GM23248 (cell line): ENCODE data around the gene PEX5. TPM values are rescaled to one million over a fixed set of nuclear protein-coding genes. Genes with fewer than 3 reads are reported as not detected.

Experiments used
- DNase-seq: peaks from one replicate; pipeline ENCODE4 v3.0.0-alpha.2; 2015
- H2AFZ ChIP-seq: fragments of 200-600 bp; sonication (generic); 2 replicates; pipeline ENCODE4 v1.6.1; 2016; ENCODE audit warnings: antibody characterized with exemption
- H3F3A ChIP-seq: fragments of 200-600 bp; sonication (generic); 2 replicates; pipeline ENCODE4 v1.6.1; 2016; ENCODE audit warnings: mild to moderate bottlenecking, antibody characterized with exemption, mixed run types; ENCODE audit not compliant: insufficient read depth
- H3K27ac ChIP-seq: fragments of 200-600 bp; sonication (generic); 2 replicates; pipeline ENCODE4 v1.5.1; 2016; ENCODE audit warnings: mild to moderate bottlenecking
- H3K27me3 ChIP-seq: fragments of 200-600 bp; sonication (generic); replicated peaks from 2 replicates; pipeline ENCODE4 v1.6.1; 2016; ENCODE audit warnings: mild to moderate bottlenecking; ENCODE audit not compliant: insufficient read depth
- H3K36me3 ChIP-seq: fragments of 200-600 bp; sonication (generic); 2 replicates; pipeline ENCODE4 v1.6.1; 2016; ENCODE audit warnings: low read depth, mild to moderate bottlenecking
- H3K4me1 ChIP-seq: fragments of 200-600 bp; sonication (generic); 2 replicates; pipeline ENCODE4 v1.6.1; 2016; ENCODE audit warnings: mild to moderate bottlenecking; ENCODE audit not compliant: insufficient read depth
- H3K4me2 ChIP-seq: fragments of 200-600 bp; sonication (generic); one replicate; pipeline ENCODE4 v1.6.1; 2016; ENCODE audit warnings: mild to moderate bottlenecking; ENCODE audit not compliant: unreplicated experiment
- H3K4me3 ChIP-seq: fragments of 200-600 bp; sonication (generic); 2 replicates; pipeline ENCODE4 v1.5.1; 2016; ENCODE audit warnings: mild to moderate bottlenecking
- H3K79me2 ChIP-seq: fragments of 200-600 bp; sonication (generic); 2 replicates; pipeline ENCODE4 v1.6.1; 2016; ENCODE audit warnings: mild to moderate bottlenecking; ENCODE audit not compliant: insufficient read depth
- H3K9ac ChIP-seq: fragments of 200-600 bp; sonication (generic); 2 replicates; pipeline ENCODE4 v1.6.1; 2016; ENCODE audit warnings: mild to moderate bottlenecking
- H3K9me2 ChIP-seq: fragments of 200-600 bp; sonication (generic); 2 replicates; pipeline ENCODE4 v1.6.1; 2016; ENCODE audit warnings: mixed run types, mild to moderate bottlenecking, moderate library complexity; ENCODE audit not compliant: insufficient read depth
- H3K9me3 ChIP-seq: fragments of 200-600 bp; sonication (generic); one replicate; pipeline ENCODE4 v1.6.1; 2017; ENCODE audit warnings: low read depth
- H4K20me1 ChIP-seq: fragments of 200-600 bp; sonication (generic); 2 replicates; pipeline ENCODE4 v1.6.0; 2016; ENCODE audit not compliant: insufficient read depth
- EZH2 ChIP-seq: fragments of 200-600 bp; sonication (generic); IDR thresholded peaks from 2 replicates; pipeline ENCODE4 v1.6.1; 2018; ENCODE audit warnings: antibody characterized with exemption, mild to moderate bottlenecking; ENCODE audit not compliant: insufficient read depth, poor library complexity, severe bottlenecking
- EZH2phosphoT487 ChIP-seq: fragments of 200-600 bp; sonication (generic); IDR thresholded peaks from 2 replicates; pipeline ENCODE4 v1.6.1; 2018; ENCODE audit warnings: antibody characterized with exemption, moderate library complexity, mild to moderate bottlenecking, low read depth; ENCODE audit not compliant: insufficient read depth
- WGBS, 2 experiments: methylation state at CpG; one replicate each; pipeline ENCODE4 v1.1.6; 2015 to 2017; ENCODE audit warnings: low lambda C conversion rate in 2 of 2, low coverage in 1 of 2; ENCODE audit errors: missing lambda C conversion rate in 2 of 2; 5-methylcytosine and 5-hydroxymethylcytosine counted together
- in situ Hi-C: fragments of 300-500 bp; cut with MboI; formaldehyde crosslinking; loops from 2 replicates; pipeline ENCODE4 v1.15.0; 2020
- polyA plus RNA-seq: library from polyadenylated mRNA; unstranded; fragments of >200 nt; fragmentation: Nextera tagmentation; extraction: Ambion mirVana; gene quantifications from 2 replicates; pipeline ENCODE4 v1.2.1, GENCODE V29; 2016
- total RNA-seq: library from RNA; depleted of rRNA; stranded (reverse); fragments of >200 nt; shearing (Covaris generic); gene quantifications from 2 replicates; pipeline ENCODE4 v1.2.3, GENCODE V29; 2014

The PEX5 gene
- total and polyA plus RNA-seq, 2 experiments from 2014 or later, result 6.8 to 27.8 TPM

- Histone ChIP-seq H3F3A (0 out of 2 replicates have a peak, but pooled peaks cover 4% of the 10 kb centered on the region), H3K4me3 (no peak overlapping the region), H3K4me1 (peaks cover 11% of the 10 kb centered on the region; the same call in 1 of the 2 replicates), H3K79me2 (no peaks in the 10 kb centered on the region), H3K4me2 (no peak overlapping the region), H2AFZ (no peak overlapping the region), H3K9ac (no peak overlapping the region), H3K27ac (no peak overlapping the region), H4K20me1 (no peaks in the 10 kb centered on the region), H3K9me2 (no peaks in the 10 kb centered on the region), H3K36me3 (0 out of 2 replicates have a peak, but pooled peaks cover 10% of the 10 kb centered on the region), H3K27me3 (no peaks in the 10 kb centered on the region), H3K9me3 (no peaks in the 10 kb centered on the region)
- TF ChIP-seq EZH2 (no peak), EZH2phosphoT487 (no peak)
- in situ Hi-C loops, result no loop called here
- WGBS, 2 experiments, result 73 to 75% methylated on average over 7 of the region's 7 CpGs
- no peak for DNase-seq
Measured at GRCh38 chr12:7146228-7146627, 43.3 kb upstream of the PEX5 start.

- no peaks in the 10 kb centered on the region for H4K20me1 ChIP-seq
- peaks cover 11% of the 10 kb centered on the region; the same call in 1 of the 2 replicates for H3K4me1 ChIP-seq
- H3K79me2 ChIP-seq, result no peaks in the 10 kb centered on the region
- no peaks in the 10 kb centered on the region for H3K9me2 ChIP-seq
- 94% methylated on average over 7 of the region's 7 CpGs for WGBS, 2 experiments
- 0 out of 2 replicates have a peak, but pooled peaks cover 10% of the 10 kb centered on the region for H3K36me3 ChIP-seq
- in situ Hi-C loops, result no loop called here
- H3K9me3 ChIP-seq, result no peaks in the 10 kb centered on the region
- DNase-seq, result no peak
- H3K27me3 ChIP-seq, result no peaks in the 10 kb centered on the region
- H3F3A ChIP-seq, result 0 out of 2 replicates have a peak, but pooled peaks cover 4% of the 10 kb centered on the region
- TF ChIP-seq EZH2phosphoT487, result no peak
- no peak for TF ChIP-seq EZH2
- no peak overlapping the region for H3K27ac ChIP-seq
- no peak overlapping the region for H3K4me3 ChIP-seq
- H3K4me2 ChIP-seq, result no peak overlapping the region
- H3K9ac ChIP-seq, result no peak overlapping the region
- H2AFZ ChIP-seq, result no peak overlapping the region
Measured at GRCh38 chr12:7146906-7147305, 42.6 kb upstream of the PEX5 start.

GRCh38 chr12:7150356-7150755, 39.1 kb upstream of the PEX5 start:
- H3K4me2 ChIP-seq, result no peak overlapping the region
- no peak for DNase-seq
- no peak overlapping the region for H2AFZ ChIP-seq
- in situ Hi-C loops, result no loop called here
- H3K9me2 ChIP-seq, result no peaks in the 10 kb centered on the region
- H3K79me2 ChIP-seq, result no peaks in the 10 kb centered on the region
- H4K20me1 ChIP-seq, result no peaks in the 10 kb centered on the region
- H3K27ac ChIP-seq, result no peak overlapping the region
- no peak overlapping the region for H3K9ac ChIP-seq
- TF ChIP-seq EZH2, result no peak
- TF ChIP-seq EZH2phosphoT487, result no peak
- H3K4me3 ChIP-seq, result no peak overlapping the region
- no peaks in the 10 kb centered on the region for H3K27me3 ChIP-seq
- peaks cover 1% of the 10 kb centered on the region; the same call in 1 of the 2 replicates for H3K4me1 ChIP-seq
- 0 out of 2 replicates have a peak, but pooled peaks cover 4% of the 10 kb centered on the region for H3F3A ChIP-seq
- H3K36me3 ChIP-seq, result peaks cover 16% of the 10 kb centered on the region; the same call in 1 of the 2 replicates
- 91 to 97% methylated on average over 12 of the region's 12 CpGs for WGBS, 2 experiments
- no peaks in the 10 kb centered on the region for H3K9me3 ChIP-seq

GRCh38 chr12:7150841-7151240, 38.6 kb upstream of the PEX5 start:
- H3K9me2 ChIP-seq, result no peaks in the 10 kb centered on the region
- H3K9me3 ChIP-seq, result no peaks in the 10 kb centered on the region
- H3K36me3 ChIP-seq, result peaks cover 16% of the 10 kb centered on the region; the same call in 1 of the 2 replicates
- no peak overlapping the region for H3K4me2 ChIP-seq
- in situ Hi-C loops, result no loop called here
- no peak overlapping the region for H3K4me3 ChIP-seq
- H3K27ac ChIP-seq, result no peak overlapping the region
- no peaks in the 10 kb centered on the region for H3F3A ChIP-seq
- H2AFZ ChIP-seq, result no peak overlapping the region
- TF ChIP-seq EZH2phosphoT487, result no peak
- TF ChIP-seq EZH2, result no peak
- no peaks in the 10 kb centered on the region for H3K27me3 ChIP-seq
- 87 to 93% methylated on average over 5 to 6 of the region's 6 CpGs for WGBS, 2 experiments
- no peak overlapping the region for H3K9ac ChIP-seq
- H3K4me1 ChIP-seq, result no peaks in the 10 kb centered on the region
- no peak for DNase-seq
- H3K79me2 ChIP-seq, result no peaks in the 10 kb centered on the region
- no peaks in the 10 kb centered on the region for H4K20me1 ChIP-seq

- Histone ChIP-seq H3K4me1 (no peaks in the 10 kb centered on the region), H3K9me2 (no peaks in the 10 kb centered on the region), H3K9me3 (no peaks in the 10 kb centered on the region), H3K79me2 (no peaks in the 10 kb centered on the region), H3F3A (no peaks in the 10 kb centered on the region), H3K27ac (no peak overlapping the region), H4K20me1 (no peaks in the 10 kb centered on the region), H2AFZ (no peak overlapping the region), H3K4me2 (no peak overlapping the region), H3K27me3 (no peaks in the 10 kb centered on the region), H3K4me3 (no peak overlapping the region), H3K36me3 (peaks cover 16% of the 10 kb centered on the region; the same call in 1 of the 2 replicates), H3K9ac (no peak overlapping the region)
- TF ChIP-seq EZH2 (no peak), EZH2phosphoT487 (no peak)
- no peak for DNase-seq
- WGBS, 2 experiments, result 93% methylated on average over 6 of the region's 6 CpGs
- in situ Hi-C loops, result no loop called here
Measured at GRCh38 chr12:7151532-7151931, 38.0 kb upstream of the PEX5 start.
